Erythroblast (primary cell): ENCODE data around the gene TMEM273.

ENCODE experiments used
- GATA1 ChIP-seq: IDR thresholded peaks from 2 replicates; pipeline ENCODE4 v1.6.1; 2011; ENCODE audit warnings: low read depth, mild to moderate bottlenecking, control low read depth, low read length, moderate library complexity
- POLR2A ChIP-seq: IDR thresholded peaks from 2 replicates; pipeline ENCODE4 v1.6.1; 2011; ENCODE audit warnings: mild to moderate bottlenecking, low read length

DNA sequence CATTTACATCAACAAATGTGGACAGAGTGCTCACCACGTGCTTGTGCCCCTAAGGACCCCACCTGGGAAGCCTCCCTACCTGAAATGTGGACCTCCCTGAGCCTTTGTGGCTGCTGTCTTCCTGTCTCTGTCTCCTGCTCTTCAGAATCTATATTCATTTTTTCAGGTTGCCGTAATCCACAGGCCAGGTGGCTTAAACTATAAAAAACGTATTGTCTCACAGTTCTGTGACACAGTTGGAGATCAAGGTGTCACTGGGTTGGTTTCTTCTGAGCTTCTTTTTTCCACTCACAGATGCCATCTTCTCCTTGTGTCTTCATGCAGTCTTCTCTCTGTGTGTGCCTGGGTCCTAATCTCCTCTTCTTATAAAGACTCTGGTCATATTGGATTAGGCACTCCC lies 67.3 kb downstream of the TMEM273 start:
- TF ChIP-seq POLR2A: no peak
- no peak for TF ChIP-seq GATA1
